ENCODE results near the gene ATP6AP2.
"Not testable (repeated sequence)": the region's sequence is repeated elsewhere in the genome, so short reads cannot be mapped to it uniquely, and the experiment has no call there.

The ATP6AP2 gene

GRCh38 chrX:40570346-40571093 lies 10.2 kb upstream of the ATP6AP2 start:
- Histone ChIP-seq H3K4me1 (peaks cover 9 to 29% (median 22%) of the 10 kb centered on the region in 10 experiments), H3K27me3 (peaks cover 0 to 15% (median 4%) of the 10 kb centered on the region in 11 experiments; a peak in 6 of 22 replicates), H3K9me3 (replicated peaks in 1 of 11) (no peaks in the 10 kb centered on the region), H3K36me3 (no peaks in the 10 kb centered on the region), H3K9ac (peak overlapping the region in 10 of 11 experiments; percentile 14 to 62 (median 54); a peak in 15 of 22 replicates), H3K27ac (peak overlapping the region in 10 of 11 experiments; percentile 53 to 77 (median 62); a peak in 19 of 22 replicates), H3K4me3 (peak overlapping the region in 9 of 10 experiments; percentile 5 to 48 (median 27); a peak in 10 of 20 replicates), H3K4me2 (peak overlapping the region; percentile 61 to 82 (median 65)), H4K20me1 (no peaks in the 10 kb centered on the region)
- no peak for TF ChIP-seq Cebpa-rat (IDR thresholded peaks at IDR 0.05)

GRCh38 chrX:40571164-40571563 lies 9.6 kb upstream of the ATP6AP2 start:
- peak overlapping the region in 9 of 10 experiments; percentile 5 to 48 (median 27); a peak in 9 of 20 replicates for H3K4me3 ChIP-seq
- H3K36me3 ChIP-seq; H3K9me3 ChIP-seq (replicated peaks in 1 of 11); H4K20me1 ChIP-seq: not testable (repeated sequence)
- peak overlapping the region; percentile 61 to 82 (median 65) for H3K4me2 ChIP-seq
- peaks cover 0 to 15% (median 4%) of the 10 kb centered on the region in 11 experiments; a peak in 6 of 22 replicates for H3K27me3 ChIP-seq
- peak overlapping the region in 9 of 11 experiments; percentile 14 to 62 (median 55); a peak in 15 of 22 replicates for H3K9ac ChIP-seq
- H3K27ac ChIP-seq = peak overlapping the region in 10 of 11 experiments; percentile 53 to 77 (median 62); a peak in 19 of 22 replicates
- peaks cover 9 to 29% (median 22%) of the 10 kb centered on the region in 10 experiments for H3K4me1 ChIP-seq

- H3K36me3 ChIP-seq = no peaks in the 10 kb centered on the region
- H3K27ac ChIP-seq = peak overlapping the region in 4 of 11 experiments; percentile 57 to 77 (median 74); a peak in 7 of 22 replicates
- no peaks in the 10 kb centered on the region for H4K20me1 ChIP-seq
- peaks cover 9 to 29% (median 22%) of the 10 kb centered on the region in 10 experiments for H3K4me1 ChIP-seq
- peak overlapping the region in 1 of 11 experiments; percentile 60; a peak in 1 of 22 replicates for H3K9ac ChIP-seq
- no peak overlapping the region for H3K4me3 ChIP-seq
- peak overlapping the region; percentile 61 to 82 (median 65); a peak in 20 of 22 replicates for H3K4me2 ChIP-seq
- peaks cover 0 to 15% (median 4%) of the 10 kb centered on the region in 11 experiments; a peak in 6 of 22 replicates for H3K27me3 ChIP-seq
- no peaks in the 10 kb centered on the region for H3K9me3 ChIP-seq (replicated peaks in 1 of 11)
- TF ChIP-seq Cebpa-rat (IDR thresholded peaks at IDR 0.05) = no peak
These were observed 9.2 kb upstream of the ATP6AP2 start for GRCh38 chrX:40571600-40571999.

- Histone ChIP-seq H4K20me1 (no peaks in the 10 kb centered on the region), H3K4me3 (no peak overlapping the region), H3K27ac (no peak overlapping the region), H3K9ac (no peak overlapping the region), H3K9me3 (replicated peaks in 1 of 11) (no peaks in the 10 kb centered on the region), H3K4me1 (peaks cover 9 to 41% (median 22%) of the 10 kb centered on the region in 10 experiments), H3K27me3 (peaks cover 0 to 15% (median 5%) of the 10 kb centered on the region in 11 experiments; a peak in 6 of 22 replicates), H3K36me3 (no peaks in the 10 kb centered on the region), H3K4me2 (no peak overlapping the region)
- no peak for TF ChIP-seq Cebpa-rat (IDR thresholded peaks at IDR 0.05)
These were observed 7.0 kb upstream of the ATP6AP2 start for GRCh38 chrX:40573763-40574162.

GRCh38 chrX:40575411-40575810 lies 5.4 kb upstream of the ATP6AP2 start:
- H4K20me1 ChIP-seq; H3K36me3 ChIP-seq; H3K9me3 ChIP-seq (replicated peaks in 1 of 11); H3K9ac ChIP-seq; H3K27me3 ChIP-seq; H3K4me3 ChIP-seq; H3K27ac ChIP-seq; H3K4me2 ChIP-seq: not testable (repeated sequence)
- H3K4me1 ChIP-seq = peaks cover 8 to 41% (median 14%) of the 10 kb centered on the region in 10 experiments

GRCh38 chrX:40576291-40576690 lies 4.5 kb upstream of the ATP6AP2 start:
- no peak for TF ChIP-seq Cebpa-rat (IDR thresholded peaks at IDR 0.05)
- H3K9ac ChIP-seq = no peak overlapping the region
- peaks cover 0 to 5% (median 0%) of the 10 kb centered on the region in 11 experiments; a peak in 2 of 22 replicates for H3K27me3 ChIP-seq
- H3K4me1 ChIP-seq = peaks cover 3 to 34% (median 6%) of the 10 kb centered on the region in 10 experiments; a peak in 17 of 20 replicates
- H3K4me3 ChIP-seq = no peak overlapping the region
- H3K9me3 ChIP-seq (replicated peaks in 1 of 11) = peaks cover 0 to 5% (median 0%) of the 10 kb centered on the region in 11 experiments; a peak in 2 of 22 replicates
- H3K36me3 ChIP-seq = no peaks in the 10 kb centered on the region
- no peak overlapping the region for H3K4me2 ChIP-seq
- no peak overlapping the region for H3K27ac ChIP-seq
- H4K20me1 ChIP-seq = 0 out of 22 replicates have a peak, but pooled peaks cover 0 to 4% (median 0%) of the 10 kb centered on the region in 11 experiments

- no peak overlapping the region for H3K9ac ChIP-seq
- no peak overlapping the region for H3K4me3 ChIP-seq
- H3K9me3 ChIP-seq (replicated peaks in 1 of 11) = peaks cover 0 to 5% (median 0%) of the 10 kb centered on the region in 11 experiments; a peak in 2 of 22 replicates
- H3K36me3 ChIP-seq = no peaks in the 10 kb centered on the region
- TF ChIP-seq Cebpa-rat (IDR thresholded peaks at IDR 0.05) = no peak
- H4K20me1 ChIP-seq = peaks cover 8 to 21% (median 13%) of the 10 kb centered on the region in 11 experiments; a peak in 15 of 22 replicates
- no peak overlapping the region for H3K27ac ChIP-seq
- H3K4me1 ChIP-seq = peaks cover 9 to 42% (median 12%) of the 10 kb centered on the region in 10 experiments
- peak overlapping the region in 3 of 11 experiments; percentile 6 to 68 (median 52); a peak in 4 of 22 replicates for H3K4me2 ChIP-seq
- peaks cover 0 to 6% (median 2%) of the 10 kb centered on the region in 11 experiments; a peak in 5 of 22 replicates for H3K27me3 ChIP-seq
These were observed 2.6 kb upstream of the ATP6AP2 start for GRCh38 chrX:40578039-40578695.

GRCh38 chrX:40579141-40579540 lies 1.6 kb upstream of the ATP6AP2 start:
- H3K36me3 ChIP-seq = no peaks in the 10 kb centered on the region
- peaks cover 0 to 5% (median 0%) of the 10 kb centered on the region in 11 experiments; a peak in 2 of 22 replicates for H3K9me3 ChIP-seq (replicated peaks in 1 of 11)
- no peak overlapping the region for H3K4me3 ChIP-seq
- H3K4me1 ChIP-seq = peaks cover 9 to 49% (median 12%) of the 10 kb centered on the region in 10 experiments
- H3K27ac ChIP-seq = peak overlapping the region in 1 of 11 experiments; percentile 43; a peak in 2 of 22 replicates
- H3K9ac ChIP-seq = no peak overlapping the region
- TF ChIP-seq Cebpa-rat (IDR thresholded peaks at IDR 0.05) = no peak
- H3K4me2 ChIP-seq = peak overlapping the region in 3 of 11 experiments; percentile 34 to 68 (median 52); a peak in 6 of 22 replicates
- H4K20me1 ChIP-seq = peaks cover 8 to 27% (median 22%) of the 10 kb centered on the region in 11 experiments; a peak in 16 of 22 replicates
- H3K27me3 ChIP-seq = peaks cover 0 to 13% (median 5%) of the 10 kb centered on the region in 11 experiments; a peak in 8 of 22 replicates

Measured in BLaER1 treated with 17β-estradiol and CSF1 and Interleukin-3, amounts not matched to agents 10 nM and 100 nM (cell line).